Activated naive CD4-positive, alpha-beta T cell treated with anti-CD3 and anti-CD28 coated beads, Interleukin-2, amount 50 U/mL, for 16 hours (primary cell): ENCODE results near the gene THADA.

Experiments used
- DNase-seq: peaks from one replicate; pipeline ENCODE4 v3.0.0-alpha.2; 2020

Gene THADA

DNA sequence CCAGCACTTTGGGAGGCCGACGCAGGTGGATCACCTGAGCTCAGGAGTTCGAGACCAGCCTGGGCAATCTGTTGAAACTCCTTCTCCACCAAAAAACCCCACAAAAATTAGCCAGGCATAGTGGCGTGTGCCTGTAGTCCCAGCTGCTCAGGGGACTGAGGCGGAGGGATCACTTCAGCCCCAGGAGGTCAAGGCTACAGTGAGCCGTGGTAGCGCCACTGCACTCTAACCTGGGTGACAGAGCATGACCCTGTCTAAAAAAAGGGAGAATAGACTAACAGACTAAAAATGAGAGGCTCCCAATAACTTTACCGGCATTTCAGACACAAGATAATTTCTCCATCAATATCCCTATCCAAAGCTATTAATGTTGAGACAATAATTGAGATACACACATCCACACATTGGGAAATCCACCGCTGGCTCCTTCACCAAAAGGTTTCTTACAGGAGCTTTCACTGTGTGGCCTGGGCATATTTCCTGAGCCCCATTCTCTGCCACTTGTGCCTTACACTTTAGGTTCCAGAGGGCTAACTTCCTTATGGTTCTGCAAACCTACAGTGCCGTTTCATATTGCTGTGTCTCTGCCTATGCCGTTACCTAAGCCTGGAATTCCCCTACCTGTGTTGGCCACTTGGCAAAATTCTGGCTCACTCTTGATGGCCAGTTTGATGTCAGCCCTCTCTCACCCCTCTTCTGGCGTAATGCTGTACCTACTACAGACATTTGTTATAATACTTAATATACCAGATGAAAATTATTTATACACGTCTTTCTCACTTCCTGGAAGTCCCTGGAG, 253.7 kb downstream of the THADA start:
- no peak for DNase-seq

DNA sequence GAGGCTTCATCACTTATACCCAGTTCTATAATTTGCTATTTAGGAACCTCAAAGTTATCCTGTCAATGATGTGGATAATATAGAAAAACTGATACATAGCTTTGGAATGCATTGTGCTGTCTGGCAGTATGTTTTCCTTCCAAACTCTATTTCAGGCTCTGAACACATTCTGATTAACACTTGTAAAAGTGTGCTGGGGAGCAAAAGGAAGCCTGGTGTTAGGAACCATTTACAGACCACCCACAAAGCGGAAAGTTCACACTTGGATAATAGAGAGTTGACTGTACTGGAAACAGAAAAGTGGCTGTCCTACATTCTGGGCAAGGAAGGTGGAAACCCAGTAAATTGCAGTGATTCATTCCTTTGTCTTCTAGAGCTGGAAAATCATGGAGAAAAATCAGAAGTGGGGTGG, 254.9 kb downstream of the THADA start:
- DNase-seq: no peak

DNA sequence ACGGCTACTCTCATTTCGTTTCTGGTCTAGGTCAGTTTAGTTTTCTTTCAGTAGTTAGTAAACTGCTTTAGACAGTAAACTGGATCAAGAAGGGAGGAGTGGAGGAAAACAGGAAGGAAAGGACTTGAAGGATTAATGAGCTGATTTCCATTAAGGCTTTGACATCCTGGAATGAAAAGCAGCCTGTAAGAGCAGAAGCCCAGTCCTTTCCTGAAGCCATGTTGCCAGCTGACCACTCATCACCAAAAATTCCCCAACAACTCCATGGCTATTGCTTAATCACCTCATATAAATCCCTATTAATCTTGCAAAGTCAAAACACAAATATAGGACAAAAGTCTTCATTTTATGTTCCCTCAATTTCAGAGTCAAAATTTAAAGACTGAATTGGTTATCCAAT, 255.8 kb downstream of the THADA start:
- no peak for DNase-seq

DNA sequence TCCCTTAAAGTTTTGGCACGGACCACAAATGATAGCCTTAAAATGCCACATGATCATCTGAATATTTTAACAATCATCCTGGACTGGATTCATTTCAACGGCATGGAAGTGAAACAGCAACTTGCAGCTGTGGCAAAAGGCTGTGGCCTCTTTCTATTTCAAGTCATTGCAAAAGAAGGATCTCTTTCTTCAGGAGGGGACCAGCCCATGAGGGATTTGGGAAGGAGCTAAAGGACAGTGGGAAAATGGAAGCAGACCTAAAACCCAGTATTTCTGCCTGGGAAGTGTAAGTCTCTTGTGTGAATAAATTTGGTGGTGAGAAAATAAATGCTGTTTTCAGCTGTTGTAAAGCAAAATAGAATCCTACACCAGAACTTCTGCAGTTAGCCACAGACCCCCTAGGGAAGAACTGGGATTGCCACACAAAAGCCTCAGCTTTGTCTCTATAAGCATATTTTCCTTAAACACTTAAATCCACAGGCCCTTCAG, 262.1 kb downstream of the THADA start:
- DNase-seq: no peak

DNA sequence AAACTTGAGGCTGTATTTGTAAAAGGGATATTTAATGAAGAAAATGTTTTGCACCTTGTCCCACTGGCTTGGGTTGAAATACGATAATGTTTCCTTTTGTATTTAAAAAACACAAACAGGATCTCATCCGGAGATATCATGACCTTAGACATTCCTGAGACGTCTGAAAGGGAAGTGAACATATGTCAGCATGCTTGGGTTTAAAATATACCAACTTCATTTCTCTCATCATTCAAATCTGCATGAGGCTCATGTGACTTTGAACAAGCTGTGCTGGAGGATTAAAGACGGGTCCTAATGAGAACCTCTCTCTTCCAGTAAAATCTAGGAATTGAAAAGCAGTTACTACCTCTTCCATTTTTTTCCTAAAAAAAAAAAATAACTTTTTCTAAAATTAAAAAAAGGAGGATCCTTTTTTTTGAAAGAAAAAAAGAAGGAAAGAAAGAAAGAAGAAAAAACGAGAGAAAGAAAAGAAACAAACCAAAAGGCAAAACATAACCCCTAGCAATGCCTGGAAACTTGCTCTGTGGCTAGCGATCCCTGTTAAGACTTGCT, 262.7 kb downstream of the THADA start:
- no peak for DNase-seq

DNA sequence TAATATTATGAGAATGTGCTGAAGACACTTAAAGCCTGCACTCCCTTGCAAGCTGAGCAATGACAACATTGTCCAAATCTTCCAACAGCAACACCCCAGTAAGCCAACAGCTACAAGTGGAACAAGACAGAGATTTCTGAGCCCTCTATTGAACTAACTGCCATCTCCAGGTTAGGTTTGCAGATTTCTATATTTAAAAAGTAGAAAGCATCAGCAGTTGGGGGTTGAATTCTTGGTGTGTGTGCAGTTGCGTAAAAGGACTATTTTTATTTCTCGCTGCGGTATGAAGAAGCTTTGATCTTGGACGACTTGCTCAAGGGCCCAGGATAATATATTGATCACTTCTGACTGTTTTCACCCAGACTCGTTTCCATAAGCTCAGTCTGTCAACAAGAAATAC, 263.2 kb downstream of the THADA start:
- no peak for DNase-seq

DNA sequence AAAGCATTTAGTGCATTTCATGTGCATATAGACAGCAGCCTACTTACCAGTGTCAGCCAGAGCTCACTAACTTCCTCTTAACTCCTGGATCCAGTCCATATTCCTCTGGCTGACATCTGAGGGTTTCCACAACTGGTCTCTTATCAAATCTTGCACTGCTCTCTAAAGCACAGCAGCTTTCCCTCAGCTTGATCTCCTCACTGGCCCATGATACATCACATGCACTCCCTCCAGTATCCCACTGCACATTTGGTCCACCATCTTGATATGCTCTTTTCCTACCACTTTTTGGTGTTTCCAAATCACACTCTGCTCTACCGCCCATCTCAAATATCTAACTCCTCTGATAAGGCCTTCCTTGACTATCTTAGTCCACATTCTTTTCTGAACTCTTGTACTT, 264.4 kb downstream of the THADA start:
- DNase-seq: no peak

DNA sequence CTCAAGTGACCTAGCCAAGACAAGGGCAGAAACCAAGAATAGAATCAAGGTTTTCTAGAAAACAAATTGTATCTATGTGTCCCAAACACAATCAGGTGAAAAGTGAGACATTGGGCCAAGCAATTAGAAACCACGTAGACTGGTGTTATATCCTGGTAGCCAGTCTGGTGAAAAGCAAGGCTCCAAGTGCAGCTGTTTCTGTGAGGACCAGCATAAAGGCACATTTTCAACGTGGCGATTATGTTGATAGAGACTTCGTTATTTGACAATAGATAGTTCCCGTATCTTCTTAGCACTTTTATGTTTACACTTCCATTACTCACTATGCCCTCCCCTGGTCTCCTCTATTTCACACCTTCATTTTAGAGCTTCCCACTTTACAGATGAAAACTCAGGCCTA, 266.2 kb downstream of the THADA start:
- DNase-seq: no peak

DNA sequence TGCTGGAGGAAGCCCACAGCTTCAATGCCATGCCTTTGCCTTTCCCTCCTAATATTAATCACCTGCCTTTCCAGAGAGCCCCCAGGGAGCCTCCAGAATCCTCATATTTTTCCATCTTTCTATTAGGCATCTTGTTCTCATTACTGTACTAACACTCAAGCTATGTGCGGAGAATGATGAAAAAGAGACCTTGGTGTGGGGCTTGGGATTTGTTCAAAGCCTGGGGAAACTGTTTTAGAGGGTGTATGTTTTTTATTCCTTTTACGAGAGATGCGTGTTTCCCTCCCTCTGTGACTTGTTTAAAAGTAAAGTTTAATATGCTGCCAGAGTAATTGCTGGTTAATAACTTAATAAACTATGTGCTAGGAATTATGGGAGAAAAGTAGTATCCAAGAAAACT, 267.0 kb downstream of the THADA start:
- DNase-seq: no peak

DNA sequence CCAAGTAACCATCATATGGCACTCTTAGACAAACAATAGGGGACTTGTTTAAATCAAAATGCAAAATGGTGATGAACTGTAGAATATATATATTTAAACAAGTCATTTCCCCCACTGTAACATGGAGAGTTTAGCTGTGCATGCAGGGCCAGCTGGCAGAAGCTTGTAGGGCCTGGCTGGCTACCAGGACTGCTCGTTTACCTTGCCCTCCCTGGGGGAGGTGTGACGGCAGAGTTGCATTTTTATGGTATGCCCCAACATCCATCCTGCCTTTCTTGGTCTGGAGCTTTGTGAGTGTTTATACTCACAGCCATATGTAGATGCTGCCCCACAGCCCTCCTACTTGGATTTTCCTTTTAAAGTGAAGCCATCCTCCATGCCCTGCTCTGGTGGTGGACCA, 267.7 kb downstream of the THADA start:
- DNase-seq: no peak

DNA sequence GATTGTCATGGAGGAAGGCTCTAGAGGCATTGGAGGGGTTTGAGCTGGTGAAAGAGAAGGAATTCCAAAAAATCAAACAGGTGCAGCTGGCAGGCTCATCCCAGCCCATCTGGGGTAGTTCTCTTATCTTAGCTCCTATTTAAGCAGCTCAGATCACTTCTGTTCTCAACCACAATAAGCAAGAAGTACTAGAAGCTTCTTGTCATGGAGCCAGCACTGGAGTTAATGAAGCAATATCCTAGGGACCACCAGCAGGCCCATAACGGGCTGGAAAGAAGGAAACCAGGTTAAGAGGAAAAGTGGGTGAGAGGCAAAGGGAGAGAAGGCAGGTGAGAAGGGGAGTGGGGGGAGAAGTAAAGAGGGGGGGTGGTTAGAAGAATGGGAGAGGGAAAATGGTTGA, 268.7 kb downstream of the THADA start:
- no peak for DNase-seq

DNA sequence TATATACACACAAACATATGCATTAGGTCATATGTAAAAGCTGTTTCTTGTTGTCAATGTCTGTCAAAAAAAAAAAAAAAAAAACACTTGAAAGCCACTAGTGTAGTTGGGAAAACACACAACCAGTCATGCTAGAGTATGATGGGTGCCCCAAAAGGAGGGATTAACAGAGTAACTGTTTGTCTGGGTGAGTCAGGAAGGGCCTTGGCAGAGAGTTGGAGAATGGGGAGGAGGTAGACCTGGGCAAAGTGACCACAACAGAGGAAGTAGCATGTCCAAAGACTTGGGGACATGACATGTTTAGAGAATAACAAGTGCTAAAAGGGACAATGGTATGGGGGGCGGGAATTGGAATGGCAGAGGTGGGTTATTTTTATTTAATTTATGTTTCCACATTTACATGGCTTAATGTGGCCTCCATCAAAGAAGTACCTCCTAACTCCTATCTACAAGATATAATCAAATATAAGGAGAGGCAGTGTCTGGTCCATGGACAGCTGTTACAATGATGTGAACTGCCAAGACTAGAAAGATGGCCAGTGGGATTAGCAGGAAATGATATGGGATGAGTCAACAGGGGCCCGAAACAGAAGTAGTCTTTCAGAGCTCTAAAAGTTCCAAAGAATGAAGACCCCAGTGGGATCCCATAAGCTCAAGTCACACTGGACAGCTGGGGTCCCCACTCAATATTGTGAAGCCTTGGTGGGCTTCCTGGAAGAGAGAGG, 269.6 kb downstream of the THADA start:
- DNase-seq: no peak

DNA sequence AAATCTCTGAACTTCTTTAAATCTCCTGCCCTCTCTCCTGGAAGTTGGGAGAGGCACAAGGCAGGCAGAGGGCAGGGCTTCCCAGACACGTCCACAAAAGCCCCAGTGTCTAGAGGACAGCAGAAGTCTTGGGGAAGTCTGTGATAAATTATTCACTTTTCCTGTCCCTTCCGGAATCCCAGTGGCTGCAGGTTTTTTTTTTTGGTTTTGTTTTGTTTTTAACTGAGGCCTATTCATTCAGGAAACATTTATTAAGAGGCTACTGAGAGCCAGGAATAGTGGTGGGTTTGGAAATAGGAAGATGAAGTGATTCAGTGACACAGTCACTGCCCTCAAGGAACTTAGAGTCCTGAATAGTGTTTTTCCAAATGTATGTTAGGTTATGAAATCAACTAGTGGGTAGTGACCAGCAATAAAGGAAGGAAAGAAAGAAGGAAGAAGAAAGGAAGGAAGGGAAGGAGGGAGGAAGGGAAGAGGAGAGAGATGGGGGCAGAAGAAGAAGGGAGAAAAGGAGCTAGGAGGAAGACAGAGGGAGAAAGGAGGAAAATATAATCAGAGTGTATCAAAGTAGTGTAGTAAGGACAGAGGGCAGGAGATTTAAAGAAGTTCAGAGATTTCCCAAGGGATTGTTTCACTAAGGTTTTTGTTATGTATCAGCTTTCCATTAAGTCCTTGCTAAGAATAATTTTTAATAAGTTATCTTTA, 270.6 kb downstream of the THADA start:
- no peak for DNase-seq

DNA sequence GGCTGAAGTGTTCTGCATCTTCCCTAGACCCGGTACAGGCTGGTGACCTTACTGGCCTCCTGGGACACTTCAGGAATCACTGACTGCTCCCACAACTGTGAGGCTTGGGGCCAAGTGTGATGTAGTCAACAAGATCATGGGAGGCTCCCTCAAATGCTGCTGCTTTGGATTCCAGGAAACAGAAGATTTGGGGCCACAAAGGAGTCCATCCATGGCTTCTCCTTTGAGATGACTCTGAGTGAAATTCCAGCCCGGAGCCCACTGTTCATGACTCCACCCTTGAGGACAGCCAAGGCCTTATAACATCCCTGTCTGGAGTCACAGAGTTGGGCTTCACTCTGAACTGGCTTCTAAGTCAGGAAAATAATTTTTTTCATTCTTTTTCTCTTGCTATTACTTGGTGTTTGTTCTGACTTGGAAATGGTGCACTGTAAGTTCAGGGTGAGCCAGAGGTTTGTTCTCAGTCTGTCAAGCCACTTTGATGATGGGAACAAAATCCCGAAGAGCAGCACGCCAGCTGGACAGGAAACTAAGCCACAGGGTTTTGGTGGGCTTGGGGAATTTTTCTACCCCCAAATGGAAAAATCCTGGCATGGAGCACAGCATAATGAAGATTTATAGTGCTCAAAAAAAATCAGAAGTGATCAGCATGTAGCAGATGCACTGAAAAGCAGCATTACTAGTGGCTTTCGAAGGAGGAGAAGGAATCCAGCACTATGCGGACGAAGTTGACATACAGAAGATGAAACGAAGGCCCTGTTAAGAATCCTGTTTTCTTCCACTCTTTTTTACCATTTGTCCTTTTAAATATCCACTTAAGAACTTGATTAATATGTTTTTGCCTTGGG, 271.4 kb downstream of the THADA start:
- DNase-seq: no peak

DNA sequence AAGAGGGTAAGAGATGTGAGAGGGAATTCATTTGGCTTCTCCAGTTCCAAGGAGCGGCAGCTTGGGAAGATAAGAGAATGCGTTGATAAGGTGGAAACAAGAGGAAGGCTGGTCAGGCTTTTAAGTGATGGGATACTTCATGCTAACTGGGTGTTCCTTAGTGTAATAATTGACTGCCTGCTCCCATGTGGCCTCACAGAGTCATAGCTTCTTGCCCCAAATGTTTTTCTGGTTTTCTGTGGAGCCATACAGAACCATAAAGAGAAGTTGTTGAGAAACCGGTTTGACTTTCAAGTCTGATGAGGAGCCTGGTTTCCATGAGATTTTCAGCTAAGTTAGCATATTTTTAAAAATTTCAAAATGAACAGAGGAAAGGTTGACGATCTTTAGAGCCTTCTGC, 272.0 kb downstream of the THADA start:
- DNase-seq: no peak

DNA sequence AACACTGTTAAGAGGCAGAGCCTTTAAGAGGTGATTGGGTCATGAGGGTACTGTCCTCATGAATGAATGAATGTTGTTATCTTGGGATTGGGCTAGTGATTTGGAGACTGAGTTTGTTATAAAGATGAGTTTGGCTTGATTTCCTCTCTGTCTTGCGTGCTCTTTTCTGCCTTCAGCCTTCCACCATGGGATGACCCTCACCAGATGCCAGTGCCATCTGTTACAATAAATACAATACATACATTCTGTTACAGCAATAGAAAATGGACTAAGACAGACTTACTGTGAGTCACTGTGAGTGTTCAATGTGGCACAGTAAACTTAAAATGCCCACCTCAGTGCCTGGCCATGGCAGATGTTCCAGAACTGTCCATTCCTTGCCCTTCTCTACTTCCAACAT, 274.4 kb downstream of the THADA start:
- no peak for DNase-seq

DNA sequence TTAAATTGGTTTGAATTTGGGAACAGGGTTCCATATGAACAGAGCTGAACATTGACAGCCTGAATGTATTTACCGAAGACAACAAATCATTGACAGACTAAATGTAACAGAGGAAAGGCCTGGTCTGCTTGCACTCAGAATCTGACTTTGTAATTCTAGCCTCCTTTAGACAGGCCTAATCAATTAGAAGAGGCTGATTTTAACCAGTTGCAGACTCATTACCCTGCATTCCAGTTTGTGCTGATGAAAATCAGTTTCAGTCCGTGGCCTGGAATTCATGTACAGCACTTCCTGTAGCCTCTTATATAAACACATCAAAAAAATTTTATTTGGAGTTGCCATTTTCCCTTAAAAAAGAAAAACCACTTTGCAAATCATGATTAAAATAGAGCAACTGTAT, 276.3 kb downstream of the THADA start:
- DNase-seq: no peak

DNA sequence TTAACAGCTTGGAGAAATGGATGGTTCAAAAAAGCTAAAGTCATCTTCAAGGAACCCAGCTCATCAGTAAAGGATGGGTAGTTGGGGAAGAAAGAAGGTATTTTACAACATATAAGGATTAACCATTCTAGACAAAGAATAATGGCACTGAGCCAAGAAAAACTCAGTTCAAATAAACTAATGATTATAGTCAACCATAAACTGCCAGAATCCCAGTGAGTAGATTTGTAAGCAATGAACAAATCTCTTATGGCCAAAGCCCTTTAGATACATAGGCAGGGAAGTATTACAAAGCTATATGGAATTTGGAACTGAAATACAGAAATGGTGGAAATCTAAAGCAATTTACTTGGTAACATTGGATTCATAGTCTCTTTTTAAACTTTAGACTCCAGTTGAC, 277.0 kb downstream of the THADA start:
- no peak for DNase-seq

DNA sequence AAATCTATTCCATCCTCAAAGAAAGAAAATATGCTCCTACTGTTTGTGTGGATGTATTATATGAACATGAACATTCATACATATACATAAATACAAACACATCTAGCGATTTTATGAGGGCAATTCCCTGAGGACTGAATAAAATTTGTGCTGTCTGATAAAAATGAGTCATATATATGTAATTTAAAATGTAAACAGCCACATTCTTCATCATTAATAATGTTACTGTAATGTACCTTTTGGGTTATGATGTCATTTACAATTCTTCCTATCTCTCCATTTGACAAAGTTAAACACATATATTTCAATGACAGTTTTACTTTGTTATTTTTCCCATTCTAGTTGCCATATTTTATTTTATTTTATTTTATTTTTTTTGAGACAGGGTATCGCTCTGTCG, 278.2 kb downstream of the THADA start:
- DNase-seq: no peak

DNA sequence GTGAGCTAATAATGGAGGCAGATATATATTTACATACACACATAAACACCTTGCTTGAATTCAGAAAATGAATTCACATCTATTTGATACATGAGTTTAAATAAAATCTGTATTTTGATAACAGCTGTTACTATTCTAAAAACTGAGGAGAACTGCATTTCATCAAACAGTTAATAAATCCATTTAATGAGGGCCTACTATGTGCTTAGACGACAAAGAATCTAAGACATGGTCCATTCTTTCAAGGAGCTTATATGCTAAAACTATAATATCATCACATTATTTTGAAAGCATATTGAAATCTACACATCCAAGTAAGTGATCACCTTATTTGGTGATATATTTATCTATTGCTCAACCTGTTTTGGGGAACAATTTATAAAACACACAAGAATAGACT, 278.6 kb downstream of the THADA start:
- no peak for DNase-seq

DNA sequence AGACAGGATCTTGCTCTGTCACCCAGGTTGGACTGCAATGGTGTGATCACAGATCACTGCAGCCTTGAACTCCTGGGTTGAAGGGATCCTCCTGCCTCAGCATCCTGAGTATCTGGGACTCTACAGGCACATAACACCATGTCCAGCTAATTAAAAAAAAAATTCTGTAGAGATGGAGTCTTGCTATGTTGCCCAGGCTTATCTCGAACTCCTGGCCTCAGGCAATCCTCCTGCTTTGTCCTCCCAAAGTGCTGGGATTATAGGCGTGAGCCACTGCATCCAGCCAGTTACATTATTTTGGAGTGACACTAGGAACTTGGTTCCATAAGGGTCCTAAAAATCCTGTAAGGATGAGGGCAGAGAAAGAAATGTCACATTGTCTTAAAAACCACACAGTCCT, 280.4 kb downstream of the THADA start:
- DNase-seq: no peak

DNA sequence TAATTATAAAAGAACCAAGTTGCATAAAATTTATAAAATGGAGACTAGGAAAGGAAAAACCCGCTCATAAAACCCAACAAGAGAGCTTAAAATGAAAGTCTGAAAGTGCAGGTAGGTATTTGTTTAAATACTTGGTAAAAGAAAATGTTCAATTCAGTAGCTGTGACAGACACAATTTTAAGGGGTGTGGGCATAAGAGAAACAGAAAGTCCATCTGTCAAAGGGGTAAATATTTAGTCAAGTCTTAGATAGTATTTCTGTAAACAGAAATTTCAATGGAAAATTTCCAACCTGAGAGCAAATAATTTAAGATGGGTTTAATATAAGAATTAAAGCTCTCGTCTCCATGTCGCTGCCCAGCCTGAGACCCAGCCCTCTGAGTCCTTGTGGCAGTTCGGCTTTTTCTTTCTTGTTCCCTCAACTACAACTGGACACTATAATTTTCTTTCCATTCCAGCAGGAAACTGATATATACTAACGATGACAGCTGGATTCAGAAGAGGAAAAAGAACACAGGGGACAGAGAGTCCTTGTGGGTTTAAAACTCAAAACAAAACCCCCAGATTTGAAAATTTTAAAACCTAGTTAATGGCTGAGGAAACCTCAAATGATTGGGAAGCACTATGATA, 281.4 kb downstream of the THADA start:
- DNase-seq: no peak
